GM18519 (cell line): ENCODE results near the gene ZBTB20.
"Not testable (repeated sequence)": the region's sequence is repeated elsewhere in the genome, so short reads cannot be mapped to it uniquely, and the experiment has no call there.

Experiments used
- ATAC-seq: cut with Tn5 transposase; IDR thresholded peaks from one replicate; pipeline ENCODE4 v1.9.1; 2021; ENCODE audit warnings: mild to moderate bottlenecking, moderate library complexity; ENCODE audit not compliant: unreplicated experiment, low FRiP score

The ZBTB20 gene

DNA sequence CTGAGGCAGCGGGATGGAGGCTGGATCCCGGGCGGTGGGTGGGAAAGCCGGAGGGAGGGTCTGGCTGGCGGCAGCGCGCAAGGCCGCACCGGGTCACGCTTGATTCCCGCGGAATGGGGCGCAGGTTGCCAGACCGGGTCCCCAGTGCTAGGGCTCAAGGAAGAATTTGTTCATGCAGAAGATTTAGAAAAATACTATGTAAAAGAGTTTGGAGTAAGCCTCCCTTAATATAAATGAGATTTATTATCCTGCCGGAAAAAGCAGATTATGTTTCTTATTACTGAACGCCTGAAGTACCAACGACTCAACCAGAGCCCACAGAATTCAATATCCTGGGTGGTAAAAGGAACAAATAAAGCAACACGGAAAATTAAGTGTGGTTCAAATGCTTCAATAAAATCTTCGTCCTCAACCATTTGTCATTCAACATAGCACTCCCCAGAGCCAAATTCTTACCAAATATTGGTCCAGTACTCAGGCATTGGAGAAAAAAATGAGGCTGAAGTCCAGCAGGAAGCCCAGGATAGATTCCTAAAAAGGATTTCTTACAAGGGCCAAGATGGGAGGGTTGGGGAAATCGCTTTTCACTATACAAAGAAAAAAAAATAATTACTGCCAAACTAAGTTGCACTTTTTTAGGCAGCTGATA lies 1.2 kb upstream of the ZBTB20 start:
- no peak for ATAC-seq

DNA sequence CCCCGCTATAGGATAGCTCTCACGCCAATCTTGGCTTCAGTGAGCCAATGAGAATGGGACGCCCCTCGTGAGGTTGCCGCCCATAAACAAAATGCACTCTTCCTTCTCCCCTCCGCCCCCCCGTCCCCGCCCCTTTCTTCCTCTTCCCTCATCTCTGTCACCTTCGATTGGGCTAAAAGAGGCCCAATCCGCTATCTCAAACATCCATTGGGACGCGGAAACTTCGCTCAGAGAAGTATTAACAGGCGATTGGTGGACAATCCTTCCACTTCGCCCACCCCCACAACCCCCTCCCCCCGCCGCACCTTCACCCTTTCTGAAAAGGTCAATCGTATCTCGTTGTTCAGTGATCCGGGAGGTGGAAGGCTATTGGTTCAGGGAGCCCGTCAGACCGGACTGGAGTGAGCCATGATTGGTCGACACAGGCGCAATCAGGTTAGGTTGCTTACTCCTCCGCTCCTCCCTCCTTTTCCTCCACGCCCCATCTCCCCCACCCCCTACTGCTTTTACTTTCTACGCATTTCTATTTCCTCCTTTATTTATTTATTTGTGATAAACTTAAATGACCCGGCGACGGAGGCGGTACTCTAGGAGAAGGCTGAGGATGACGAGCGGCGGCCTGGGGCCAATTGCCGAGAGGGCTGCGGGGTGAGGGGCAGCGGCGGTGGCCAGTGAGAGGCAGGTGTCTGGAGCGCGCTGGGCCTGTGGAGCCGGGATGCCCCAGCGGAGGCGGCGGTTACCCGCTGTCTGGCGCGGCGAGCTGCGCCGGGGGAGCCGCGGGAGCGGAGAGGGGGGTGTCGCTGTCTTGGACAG lies 447 bp upstream of the ZBTB20 start:
- peak; percentile 70 for ATAC-seq

DNA sequence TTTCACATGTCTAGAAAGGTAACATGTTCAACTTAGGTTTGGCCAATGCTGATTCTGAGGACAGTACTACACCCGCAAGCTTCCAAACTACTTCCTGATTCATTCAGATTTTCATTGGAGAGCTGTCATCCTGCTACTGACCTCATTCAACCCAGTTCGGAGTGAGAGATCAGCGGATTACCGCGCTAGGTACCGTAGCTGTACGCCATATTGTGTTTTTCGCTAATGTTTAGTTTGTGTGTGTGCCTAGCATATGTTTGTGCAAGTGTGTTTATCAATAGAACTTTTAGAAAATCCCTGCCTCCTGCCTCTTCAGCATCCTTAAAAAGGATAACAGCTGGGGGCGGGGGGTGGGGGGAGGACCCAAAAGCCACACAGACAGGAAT lies 1.1 kb downstream of the ZBTB20 start:
- no peak for ATAC-seq

DNA sequence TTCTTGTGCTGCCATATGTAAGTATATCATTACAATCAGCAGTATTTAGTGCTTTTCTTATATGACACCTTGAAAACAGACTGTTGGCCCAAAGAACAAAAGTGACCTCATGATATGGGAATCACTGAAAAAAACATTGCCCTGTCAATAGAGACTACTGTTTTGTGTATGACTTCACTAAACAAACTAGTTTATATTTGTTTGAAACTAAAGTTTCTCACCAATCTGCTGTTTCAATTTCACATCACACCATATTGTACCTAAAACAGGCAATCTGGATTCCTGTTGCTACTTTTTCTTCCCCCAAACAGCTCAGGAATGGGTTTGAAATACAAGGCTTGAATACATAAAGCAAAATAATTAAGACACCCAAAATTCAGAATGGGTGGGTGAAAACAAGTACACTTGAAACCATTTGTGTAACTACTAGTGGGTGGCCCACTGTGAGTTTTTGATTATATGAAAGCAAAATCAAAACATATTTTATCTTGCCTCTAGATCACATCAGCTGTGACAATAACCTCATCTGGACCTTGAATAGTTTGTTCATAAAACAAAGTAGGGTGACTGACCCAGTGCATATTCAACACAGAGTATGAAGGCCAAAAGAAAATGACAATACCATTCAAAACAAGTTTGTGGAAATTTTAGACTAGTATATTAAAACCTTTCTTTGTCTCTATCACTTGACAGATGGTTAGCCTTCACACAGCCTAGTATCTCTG lies 5.9 kb downstream of the ZBTB20 start:
- peak; percentile 45 for ATAC-seq

DNA sequence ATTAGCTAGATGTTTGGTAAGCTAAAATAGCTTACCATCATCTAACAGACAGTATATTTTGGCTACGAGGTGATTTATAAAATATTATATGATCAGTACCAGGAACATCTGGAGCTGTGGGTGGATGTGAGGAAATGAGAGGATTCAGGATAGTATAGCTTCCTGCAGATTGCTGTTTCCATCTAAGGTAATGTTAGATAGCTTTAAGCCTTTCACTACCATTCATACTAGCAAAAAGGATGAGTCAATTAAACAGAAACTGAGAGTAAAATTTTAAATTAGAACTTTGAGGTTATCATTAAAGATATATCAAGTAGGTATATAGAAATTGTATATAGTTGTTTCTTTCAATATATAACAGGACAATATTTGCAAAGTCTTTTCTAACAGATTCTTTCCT lies 8.0 kb downstream of the ZBTB20 start:
- ATAC-seq = peak; percentile 43

DNA sequence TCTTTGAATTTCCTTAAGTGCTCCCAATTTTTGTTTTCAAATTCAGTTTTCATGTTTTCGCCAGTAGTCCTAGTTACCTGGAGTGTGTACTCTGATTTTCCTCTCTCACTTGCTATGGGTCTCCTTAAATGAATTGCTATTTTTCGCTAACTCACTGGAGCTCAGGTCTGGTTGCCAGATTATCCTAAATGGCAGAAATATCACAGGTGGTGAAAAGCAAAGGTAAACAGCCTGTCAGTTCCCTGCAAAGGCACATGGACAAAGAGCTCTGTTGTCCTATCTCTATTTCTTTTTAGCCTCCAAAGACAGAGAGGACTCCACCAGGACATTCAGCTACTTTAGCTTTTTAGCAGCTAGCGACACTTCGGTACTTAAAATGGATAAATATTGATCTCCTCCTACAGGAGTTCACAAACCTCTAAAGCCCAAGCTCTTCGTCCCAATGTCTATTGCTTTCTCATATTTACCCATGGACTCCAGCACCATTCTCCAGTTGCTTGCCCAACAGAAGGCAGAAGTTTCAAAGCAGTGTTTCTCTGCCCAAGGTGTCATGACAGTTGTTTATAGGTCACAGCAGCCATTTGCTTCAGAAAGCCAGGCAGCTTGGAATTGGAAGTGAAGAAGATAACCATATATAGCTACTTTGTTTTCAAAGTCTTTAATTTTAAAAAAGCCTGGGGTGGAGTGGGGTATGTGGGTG lies 12.3 kb downstream of the ZBTB20 start:
- ATAC-seq = no peak

DNA sequence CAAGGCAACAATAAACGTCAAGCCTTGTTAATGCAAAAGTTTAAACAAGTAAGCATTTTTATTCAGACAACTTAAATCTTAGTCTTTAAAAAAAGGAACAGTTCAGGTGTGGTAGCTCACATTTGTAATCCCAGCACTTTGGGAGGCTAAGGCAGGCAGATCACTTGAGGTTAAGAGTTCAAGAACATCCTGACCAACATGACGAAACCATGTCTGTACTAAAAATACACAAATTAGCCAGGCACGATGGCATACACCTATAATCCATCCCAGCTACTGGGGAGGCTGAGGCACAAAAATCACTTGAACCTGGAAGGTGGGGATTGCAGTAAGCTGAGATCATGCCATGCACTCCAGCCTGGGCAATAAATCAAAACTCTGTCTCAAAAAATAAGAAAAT lies 19.9 kb downstream of the ZBTB20 start:
- no peak for ATAC-seq

DNA sequence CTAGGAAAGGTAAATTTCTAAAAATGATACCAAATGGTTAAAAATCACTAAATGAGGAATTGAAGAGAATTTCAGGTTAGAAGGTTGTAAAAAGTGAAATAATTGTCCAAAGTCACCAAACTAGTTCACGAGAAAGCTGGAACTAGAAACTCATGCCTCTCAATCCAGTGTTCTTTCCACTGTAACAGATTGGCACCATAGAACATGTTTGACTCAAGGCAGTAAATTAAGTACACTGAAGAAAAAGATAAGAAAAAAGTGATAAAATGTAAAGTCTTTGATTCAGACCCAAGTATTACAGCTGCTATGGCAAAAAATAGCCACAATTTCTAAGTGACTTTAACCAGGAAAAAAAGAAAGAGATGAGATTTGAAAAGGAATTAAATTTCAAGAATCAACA lies 26.5 kb downstream of the ZBTB20 start:
- ATAC-seq = no peak

DNA sequence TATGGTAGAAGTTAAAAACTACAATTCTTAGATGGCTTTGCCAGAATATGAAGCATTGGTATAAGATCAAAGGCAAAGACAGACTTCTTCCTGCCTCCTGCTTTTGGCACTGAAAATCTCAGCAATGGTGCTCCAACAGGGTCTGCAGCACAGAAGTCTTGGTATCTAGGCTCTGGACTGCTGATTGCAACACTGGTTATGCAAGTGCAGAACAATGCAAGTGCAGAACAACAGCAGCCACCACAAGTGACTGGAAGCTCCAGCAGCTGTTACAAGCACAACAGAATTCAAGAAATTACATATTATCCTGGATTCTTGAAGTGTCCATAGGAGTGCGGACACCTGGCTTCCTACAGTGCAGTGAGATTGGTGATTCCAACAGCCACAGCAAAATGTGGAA lies 33.7 kb downstream of the ZBTB20 start:
- no peak for ATAC-seq

DNA sequence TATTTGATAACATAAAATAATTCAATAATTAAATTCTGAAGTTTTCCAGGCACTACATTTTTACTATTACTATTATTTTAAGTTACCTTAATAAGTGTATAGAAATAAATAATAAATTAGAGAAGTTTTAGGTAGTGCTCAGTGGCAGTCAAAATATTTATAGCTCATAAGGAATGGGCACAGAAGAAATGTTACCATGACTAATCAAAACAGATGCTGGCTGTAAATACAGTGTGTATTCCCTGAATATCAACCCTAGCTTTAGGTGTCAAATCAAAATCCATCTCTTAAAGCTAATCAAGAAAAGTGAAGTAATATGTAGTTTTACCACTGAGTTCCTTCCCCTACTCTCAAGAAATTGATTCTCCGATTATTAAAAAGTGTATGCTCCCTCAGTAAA lies 35.5 kb downstream of the ZBTB20 start:
- no peak for ATAC-seq

DNA sequence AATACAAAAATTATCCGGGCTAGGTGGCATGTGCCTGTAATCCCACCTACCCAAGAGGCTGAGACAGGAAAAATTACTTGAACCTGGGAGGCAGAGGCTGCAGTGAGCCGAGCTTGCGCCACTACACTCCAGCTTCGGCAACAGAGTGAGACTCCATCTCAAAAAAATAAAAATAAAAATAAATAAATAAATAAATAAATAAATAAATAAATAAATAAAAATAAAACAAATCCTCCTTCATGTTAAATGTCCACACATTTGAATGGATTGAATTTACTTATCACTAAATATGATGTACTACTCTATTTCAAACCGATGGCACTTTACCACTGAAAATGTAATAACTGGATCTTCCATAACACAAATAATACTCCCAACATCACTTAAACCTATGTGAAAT lies 36.3 kb downstream of the ZBTB20 start:
- ATAC-seq = no peak

DNA sequence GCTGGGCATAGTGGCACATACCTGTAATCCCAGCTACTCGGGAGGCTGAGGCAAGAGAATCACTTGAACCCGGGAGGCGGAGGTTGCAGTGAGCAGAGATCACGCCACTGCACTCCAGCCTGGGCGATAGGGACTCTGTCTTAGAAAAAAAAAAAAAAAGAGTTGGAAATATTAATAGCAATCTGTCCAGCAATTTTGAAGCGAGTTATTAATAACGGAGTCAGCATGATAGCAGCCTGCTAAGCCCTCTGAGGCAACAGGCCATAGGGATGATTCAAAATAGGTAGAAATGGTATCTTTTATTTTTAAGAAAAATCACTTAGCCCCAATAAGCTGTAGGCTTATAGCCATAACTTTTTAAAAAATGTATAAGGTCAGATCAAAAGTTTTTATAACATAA lies 37.0 kb downstream of the ZBTB20 start:
- ATAC-seq = not testable (repeated sequence)

DNA sequence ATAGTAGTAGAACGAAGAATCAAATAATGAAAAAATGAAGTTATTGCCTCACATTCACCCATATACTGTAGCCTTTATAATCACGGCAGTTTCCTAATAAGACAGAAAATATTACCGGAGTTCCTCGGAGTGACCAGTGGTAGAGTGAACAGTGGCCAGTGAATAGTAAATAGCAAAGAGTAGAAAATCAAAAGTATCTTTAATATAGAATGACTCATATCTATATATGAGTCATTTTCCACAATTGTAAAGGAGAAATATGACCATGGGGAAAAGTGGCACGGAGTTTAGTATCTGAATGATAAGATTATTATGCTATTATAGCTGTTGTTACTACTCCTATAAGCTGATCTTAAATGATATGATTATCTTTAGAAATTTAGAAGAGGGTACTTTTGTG lies 38.5 kb downstream of the ZBTB20 start:
- ATAC-seq = no peak

DNA sequence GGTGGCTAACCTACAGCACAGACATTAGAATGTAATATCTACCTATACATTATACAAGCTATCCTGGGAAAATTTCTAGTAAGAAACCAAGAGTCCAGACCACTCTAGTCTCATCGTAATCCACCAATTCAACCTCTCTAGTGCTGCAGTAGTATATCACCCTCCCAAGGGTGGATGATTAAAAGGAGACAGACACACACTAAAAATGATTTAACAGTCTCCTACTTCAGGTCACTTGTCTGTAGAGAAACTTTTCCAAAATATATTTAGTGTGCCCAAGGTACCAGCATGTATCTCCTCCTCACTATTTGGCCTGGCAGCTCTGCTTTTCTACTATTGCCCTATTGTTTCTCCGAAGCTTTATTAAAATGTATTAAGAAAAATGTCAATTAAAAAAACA lies 45.0 kb downstream of the ZBTB20 start:
- ATAC-seq = no peak

DNA sequence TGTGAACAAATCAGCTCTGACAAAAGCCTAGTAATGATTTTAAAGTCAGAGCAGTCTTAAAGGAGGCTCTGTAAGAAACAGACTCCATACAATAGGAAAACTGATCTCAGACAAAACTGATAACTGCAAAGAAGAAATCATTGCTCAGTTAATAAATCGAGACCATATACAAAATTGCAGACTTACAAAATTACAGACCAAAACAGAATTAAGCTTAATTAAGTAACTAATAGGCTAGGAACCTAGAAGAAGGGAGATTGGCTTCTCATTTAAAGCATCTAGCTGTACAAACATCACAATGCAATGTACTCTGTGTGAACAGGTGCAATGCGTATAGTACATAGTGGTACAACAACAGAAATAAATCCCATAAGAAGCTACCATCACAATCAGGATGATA lies 46.3 kb downstream of the ZBTB20 start:
- ATAC-seq = no peak

DNA sequence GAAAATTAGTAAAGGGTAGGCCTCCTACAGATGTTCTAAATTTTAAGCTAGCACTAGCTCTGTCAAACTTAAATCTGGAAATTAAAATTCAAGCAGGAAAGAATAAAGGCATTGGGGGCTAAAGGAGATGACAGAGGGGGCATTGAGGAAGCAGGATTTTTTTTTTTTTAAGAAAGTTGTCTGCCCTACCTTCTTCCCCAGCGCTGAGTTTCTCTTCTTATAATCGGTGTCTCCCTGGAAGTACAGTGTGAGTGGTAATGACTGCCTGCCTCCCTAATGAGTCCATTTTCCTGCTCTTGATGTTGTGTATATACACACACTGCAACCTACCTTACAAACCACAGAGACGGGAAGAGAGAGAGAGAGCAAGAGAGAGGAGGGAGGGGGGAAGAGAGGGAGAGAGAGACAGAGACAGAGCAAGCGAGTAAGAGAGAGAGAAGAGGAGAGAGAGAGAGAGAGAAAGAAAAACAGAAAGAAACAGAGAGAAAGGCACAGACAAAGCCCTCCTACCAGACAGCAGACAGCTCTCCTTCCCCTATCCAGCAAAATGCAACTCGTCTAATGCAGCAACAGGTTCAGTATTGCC lies 47.0 kb downstream of the ZBTB20 start:
- no peak for ATAC-seq

DNA sequence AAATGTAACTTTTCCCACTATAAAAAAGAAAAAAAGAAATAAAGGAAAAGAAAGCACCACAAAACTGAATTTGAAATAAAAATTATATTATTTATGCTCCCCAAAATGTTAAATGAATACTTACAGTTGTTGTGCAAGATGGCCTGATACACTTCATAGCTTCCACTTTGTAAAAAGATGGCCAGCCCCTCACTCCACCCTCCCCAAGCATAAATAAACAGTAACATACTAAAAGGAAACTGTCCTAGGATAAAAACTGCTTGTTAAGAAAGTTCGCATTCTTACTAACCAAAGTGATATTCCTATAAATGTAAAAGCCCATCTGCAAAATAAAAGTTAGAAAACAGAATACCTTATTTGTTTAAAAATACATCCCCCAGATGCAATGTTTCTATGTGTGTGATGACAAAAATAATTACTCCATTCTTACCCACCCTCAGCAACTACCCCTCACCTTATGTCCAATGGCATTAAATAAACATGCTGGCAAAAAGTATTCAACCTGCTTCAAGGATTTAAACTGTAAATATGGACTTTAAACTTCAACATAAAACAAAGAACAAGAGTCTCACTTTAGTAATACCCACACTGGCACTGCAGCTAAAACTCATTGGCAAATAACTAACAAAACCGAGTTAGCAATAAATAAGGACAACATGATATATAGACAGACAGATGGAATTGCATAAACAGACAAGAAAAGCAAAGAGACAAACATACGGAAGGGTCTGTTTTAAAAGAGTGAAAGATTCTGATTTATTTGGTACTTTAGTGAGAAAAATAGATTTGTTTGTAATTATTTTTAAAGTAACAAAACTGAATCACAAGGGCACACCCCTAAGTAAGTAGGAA lies 47.7 kb downstream of the ZBTB20 start:
- ATAC-seq = no peak

DNA sequence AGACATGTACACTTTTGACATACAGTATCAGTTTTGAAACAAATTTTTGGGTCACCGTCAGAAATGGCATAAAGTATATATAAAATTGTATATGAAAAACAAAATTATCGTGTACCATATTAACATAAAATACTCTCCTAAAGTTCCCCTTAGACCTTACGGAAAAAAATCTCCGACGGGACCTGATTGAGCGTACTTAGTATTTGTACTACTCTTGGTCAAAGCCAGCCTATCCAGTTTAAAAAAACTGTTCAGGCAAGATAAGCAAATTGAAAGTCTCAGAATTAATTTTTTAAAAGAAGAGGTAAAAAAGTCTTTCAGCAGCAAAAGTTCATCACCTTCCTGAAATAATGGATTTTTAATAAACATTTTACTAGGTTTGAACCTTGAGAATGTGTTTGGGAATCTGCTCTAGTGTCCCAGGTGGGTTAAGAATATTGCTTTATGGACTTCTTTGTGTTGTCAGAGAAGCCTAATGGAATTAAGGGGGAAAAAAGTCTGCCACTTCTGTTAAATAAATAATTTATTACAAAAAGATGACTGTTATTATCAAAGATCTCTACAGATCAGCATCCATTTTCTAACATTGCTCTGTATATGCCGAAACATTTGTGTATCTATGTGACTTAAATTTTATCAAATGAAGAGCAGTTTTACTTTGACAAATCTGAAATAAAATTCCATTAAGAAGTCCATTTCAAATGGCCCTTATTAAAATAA lies 48.6 kb downstream of the ZBTB20 start:
- no peak for ATAC-seq

DNA sequence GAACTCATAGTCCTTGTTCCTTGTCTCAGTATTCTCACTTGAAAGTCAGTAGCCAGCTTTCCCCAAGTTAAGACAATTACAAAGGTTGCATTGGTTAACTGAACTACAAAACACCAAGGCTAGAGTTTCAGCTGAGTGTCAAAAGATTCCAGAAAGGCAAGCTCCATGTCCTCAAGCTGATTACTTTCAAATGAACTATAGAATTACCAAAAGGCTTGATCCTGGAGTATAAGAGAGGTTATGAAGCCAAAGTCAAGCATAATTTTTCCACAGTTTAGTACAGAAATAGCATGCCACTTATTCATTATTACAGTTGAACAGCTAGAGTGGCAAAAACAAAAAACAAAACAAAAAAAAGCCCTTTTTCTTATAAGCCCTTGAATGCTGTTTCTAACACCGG lies 51.9 kb downstream of the ZBTB20 start:
- no peak for ATAC-seq
